H9 (cell line): ENCODE measurements around the gene ZSWIM6. TPM values are rescaled to one million over a fixed set of nuclear protein-coding genes. Genes with fewer than 3 reads are reported as not detected.

ENCODE experiments used
- DNase-seq: peaks from one replicate; pipeline ENCODE4 v3.0.0-alpha.2; 2017
- H2AFZ ChIP-seq: one replicate; pipeline ENCODE4 v1.6.1; 2013; ENCODE audit warnings: mild to moderate bottlenecking, low read length, control low read depth, moderate library complexity
- H2AK5ac ChIP-seq: 2 replicates; pipeline ENCODE4 v1.6.1; 2013; ENCODE audit warnings: low read length, control low read depth, mixed read lengths; ENCODE audit not compliant: insufficient read length
- H2BK120ac ChIP-seq: one replicate; pipeline ENCODE4 v1.6.1; 2013; ENCODE audit warnings: low read depth, mild to moderate bottlenecking, low read length, control low read depth, inconsistent platforms; ENCODE audit not compliant: poor library complexity, severe bottlenecking
- H2BK12ac ChIP-seq: 2 replicates; pipeline ENCODE4 v1.6.1; 2013; ENCODE audit warnings: low read length, control low read depth, mixed read lengths, low read depth; ENCODE audit not compliant: insufficient read length
- H2BK15ac ChIP-seq: 2 replicates; pipeline ENCODE4 v1.6.1; 2013; ENCODE audit warnings: low read depth, low read length, control low read depth
- H2BK20ac ChIP-seq: one replicate; pipeline ENCODE4 v1.6.1; 2013; ENCODE audit warnings: low read depth, mild to moderate bottlenecking, low read length, control low read depth, inconsistent platforms; ENCODE audit not compliant: poor library complexity, severe bottlenecking
- H2BK5ac ChIP-seq: 2 replicates; pipeline ENCODE4 v1.6.1; 2013; ENCODE audit warnings: low read length, control low read depth, mixed read lengths; ENCODE audit not compliant: insufficient read length
- H3K14ac ChIP-seq: 2 replicates; pipeline ENCODE4 v1.6.1; 2013; ENCODE audit warnings: low read length, control low read depth; ENCODE audit not compliant: insufficient read depth
- H3K18ac ChIP-seq: 2 replicates; pipeline ENCODE4 v1.6.1; 2013; ENCODE audit warnings: low read depth, mild to moderate bottlenecking, mixed read lengths, low read length, control low read depth; ENCODE audit not compliant: insufficient read length
- H3K23ac ChIP-seq: 2 replicates; pipeline ENCODE4 v1.6.1; 2013; ENCODE audit warnings: low read length, control low read depth, mixed read lengths, low read depth; ENCODE audit not compliant: insufficient read length
- H3K23me2 ChIP-seq: 2 replicates; pipeline ENCODE4 v1.6.1; 2013; ENCODE audit warnings: low read depth, mild to moderate bottlenecking, mixed read lengths, low read length, control low read depth; ENCODE audit not compliant: insufficient read length, poor library complexity, severe bottlenecking
- H3K27ac ChIP-seq: 2 replicates; pipeline ENCODE4 v1.5.1; 2013; ENCODE audit warnings: low read length, control low read depth, mixed read lengths, low read depth; ENCODE audit not compliant: insufficient read length
- H3K27me3 ChIP-seq: 2 replicates; pipeline ENCODE4 v1.6.1; 2013; ENCODE audit warnings: low read length, control low read depth, inconsistent platforms; ENCODE audit not compliant: insufficient read depth
- H3K4ac ChIP-seq: 2 replicates; pipeline ENCODE4 v1.6.1; 2013; ENCODE audit warnings: low read depth, mild to moderate bottlenecking, control low read depth, inconsistent platforms, low read length, moderate library complexity
- H3K4me1 ChIP-seq: 2 replicates; pipeline ENCODE4 v1.6.1; 2013; ENCODE audit warnings: low read length, control low read depth, inconsistent platforms; ENCODE audit not compliant: insufficient read depth
- H3K4me2 ChIP-seq: 2 replicates; pipeline ENCODE4 v1.6.1; 2013; ENCODE audit warnings: low read length, control low read depth, mixed read lengths; ENCODE audit not compliant: insufficient read length, insufficient read depth
- H3K56ac ChIP-seq: 2 replicates; pipeline ENCODE4 v1.6.1; 2013; ENCODE audit warnings: low read depth, mild to moderate bottlenecking, mixed read lengths, low read length, control low read depth; ENCODE audit not compliant: insufficient read length
- H3K79me1 ChIP-seq: 2 replicates; pipeline ENCODE4 v1.6.1; 2013; ENCODE audit warnings: low read depth, mild to moderate bottlenecking, moderate library complexity, low read length, control low read depth, inconsistent platforms; ENCODE audit not compliant: insufficient read depth, poor library complexity, severe bottlenecking
- H3K79me2 ChIP-seq: 2 replicates; pipeline ENCODE4 v1.6.1; 2013; ENCODE audit warnings: low read length, control low read depth, inconsistent platforms; ENCODE audit not compliant: insufficient read depth
- H3K9ac ChIP-seq: 2 replicates; pipeline ENCODE4 v1.6.1; 2013; ENCODE audit warnings: low read length, control low read depth, mixed read lengths; ENCODE audit not compliant: insufficient read length; ENCODE audit errors: extremely low read depth
- H3K9me3 ChIP-seq: one replicate; pipeline ENCODE4 v1.6.1; 2013; ENCODE audit warnings: low read depth, low read length, inconsistent platforms; ENCODE audit not compliant: control insufficient read depth
- H3T11ph ChIP-seq: one replicate; pipeline ENCODE4 v1.6.1; 2013; ENCODE audit warnings: mild to moderate bottlenecking, low read length, control low read depth, inconsistent platforms
- H4K20me1 ChIP-seq: one replicate; pipeline ENCODE4 v1.6.1; 2013; ENCODE audit not compliant: control insufficient read depth, insufficient read length, insufficient read depth
- H4K5ac ChIP-seq: 2 replicates; pipeline ENCODE4 v1.6.1; 2013; ENCODE audit warnings: low read depth, mild to moderate bottlenecking, mixed read lengths, low read length, control low read depth; ENCODE audit not compliant: insufficient read length
- H4K8ac ChIP-seq: replicated peaks from 2 replicates; pipeline ENCODE4 v1.6.1; 2013; ENCODE audit warnings: low read length, control low read depth, mixed read lengths, low read depth; ENCODE audit not compliant: insufficient read length
- H4K91ac ChIP-seq: 2 replicates; pipeline ENCODE4 v1.6.1; 2013; ENCODE audit warnings: low read depth, mild to moderate bottlenecking, moderate library complexity, mixed read lengths, low read length, control low read depth; ENCODE audit not compliant: insufficient read length
- H3K27ac Mint-ChIP-seq, 3 experiments: 2 replicates in 2 of 3; 3 replicates in 1 of 3; pipeline ENCODE4 v1.8.0; 2020 to 2021; ENCODE audit warnings: mixed read lengths in 3 of 3, mild to moderate bottlenecking in 1 of 3, moderate library complexity in 1 of 3
- H3K27me3 Mint-ChIP-seq: 2 replicates; pipeline ENCODE4 v1.8.0; 2021; ENCODE audit warnings: low read depth, mild to moderate bottlenecking, moderate library complexity, mixed read lengths
- H3K36me3 Mint-ChIP-seq, 3 experiments: 2 replicates in 2 of 3; 3 replicates in 1 of 3; pipeline ENCODE4 v1.8.0; 2020 to 2021; ENCODE audit warnings: low read depth in 3 of 3, mixed read lengths in 3 of 3; ENCODE audit not compliant: insufficient read depth in 1 of 3
- H3K4me1 Mint-ChIP-seq, 2 experiments: 2 replicates each; pipeline ENCODE4 v1.8.0; 2020; ENCODE audit warnings: mixed read lengths in 2 of 2
- H3K4me3 Mint-ChIP-seq, 2 experiments: 2 replicates in 1 of 2; 3 replicates in 1 of 2; pipeline ENCODE4 v1.8.0; 2020 to 2021; ENCODE audit warnings: mild to moderate bottlenecking in 2 of 2, mixed read lengths in 2 of 2, moderate library complexity in 1 of 2
- H3K9me3 Mint-ChIP-seq, 2 experiments: 2 replicates in 1 of 2; 3 replicates in 1 of 2; pipeline ENCODE4 v1.8.0; 2020; ENCODE audit warnings: mild to moderate bottlenecking in 2 of 2, mixed read lengths in 2 of 2, moderate library complexity in 1 of 2
- WGBS: extraction: QIAGEN DNeasy Blood & Tissue Kit; methylation state at CpG from one replicate; pipeline ENCODE4 v1.1.7; 2013; ENCODE audit warnings: missing lambda C conversion rate, low lambda C conversion rate, mixed read lengths; ENCODE audit not compliant: insufficient read length; ENCODE audit errors: extremely low coverage; 5-methylcytosine and 5-hydroxymethylcytosine counted together
- total RNA-seq: library from RNA; stranded (reverse); gene quantifications from 2 replicates; pipeline ENCODE4 v1.2.1, GENCODE V29; 2021
- TF ChIP-seq, protein P1 (sequence below): fragments of 200-600 bp; sonication (generic); conservative IDR thresholded peaks from 3 replicates; pipeline ENCODE4 v1.8.0; 2021; ENCODE audit warnings: antibody characterized with exemption, mild to moderate bottlenecking

ZSWIM6 gene
- total RNA-seq, 1 experiment from 2014 or later = 11.5 TPM

GRCh38 chr5:61578858-61579503 is 246.9 kb downstream of the ZSWIM6 start:
- no peak overlapping the region for H2BK120ac ChIP-seq
- no peak overlapping the region for H3K4ac ChIP-seq

More at GRCh38 chr5:61578858-61579503, 246.9 kb downstream of the ZSWIM6 start:
- H3K14ac ChIP-seq = no peak overlapping the region
- H3K4me2 ChIP-seq = no peak overlapping the region
- H3K23ac ChIP-seq = no peak overlapping the region
- no peak overlapping the region for H3K18ac ChIP-seq
- H2BK15ac ChIP-seq = no peak overlapping the region
- H4K91ac ChIP-seq = no peak overlapping the region
- no peak overlapping the region for H3K56ac ChIP-seq
- no peak overlapping the region for H3K27ac Mint-ChIP-seq
- H3K9me3 Mint-ChIP-seq = no peaks in the 10 kb centered on the region
- H3K27ac ChIP-seq = no peak overlapping the region
- peaks cover 0 to 2% of the 10 kb centered on the region in 2 experiments; a peak in 1 of 4 replicates for H3K4me1 Mint-ChIP-seq
- TF ChIP-seq, protein P1, sequence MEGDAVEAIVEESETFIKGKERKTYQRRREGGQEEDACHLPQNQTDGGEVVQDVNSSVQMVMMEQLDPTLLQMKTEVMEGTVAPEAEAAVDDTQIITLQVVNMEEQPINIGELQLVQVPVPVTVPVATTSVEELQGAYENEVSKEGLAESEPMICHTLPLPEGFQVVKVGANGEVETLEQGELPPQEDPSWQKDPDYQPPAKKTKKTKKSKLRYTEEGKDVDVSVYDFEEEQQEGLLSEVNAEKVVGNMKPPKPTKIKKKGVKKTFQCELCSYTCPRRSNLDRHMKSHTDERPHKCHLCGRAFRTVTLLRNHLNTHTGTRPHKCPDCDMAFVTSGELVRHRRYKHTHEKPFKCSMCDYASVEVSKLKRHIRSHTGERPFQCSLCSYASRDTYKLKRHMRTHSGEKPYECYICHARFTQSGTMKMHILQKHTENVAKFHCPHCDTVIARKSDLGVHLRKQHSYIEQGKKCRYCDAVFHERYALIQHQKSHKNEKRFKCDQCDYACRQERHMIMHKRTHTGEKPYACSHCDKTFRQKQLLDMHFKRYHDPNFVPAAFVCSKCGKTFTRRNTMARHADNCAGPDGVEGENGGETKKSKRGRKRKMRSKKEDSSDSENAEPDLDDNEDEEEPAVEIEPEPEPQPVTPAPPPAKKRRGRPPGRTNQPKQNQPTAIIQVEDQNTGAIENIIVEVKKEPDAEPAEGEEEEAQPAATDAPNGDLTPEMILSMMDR = no peak
- no peak overlapping the region for H2BK5ac ChIP-seq
- H3K9ac ChIP-seq = no peak overlapping the region
- no peak for DNase-seq
- H2BK20ac ChIP-seq = no peak overlapping the region
- H3K27me3 ChIP-seq = no peaks in the 10 kb centered on the region
- no CpG with 5 or more reads among the region's 1 CpG for WGBS
- no peaks in the 10 kb centered on the region for H3K36me3 Mint-ChIP-seq
- no peaks in the 10 kb centered on the region for H3K9me3 ChIP-seq
- H3K27me3 Mint-ChIP-seq = no peaks in the 10 kb centered on the region
- no peak overlapping the region for H2AK5ac ChIP-seq
- no peak overlapping the region for H3T11ph ChIP-seq
- H2BK12ac ChIP-seq = no peak overlapping the region
- no peak overlapping the region for H4K5ac ChIP-seq
- H3K79me2 ChIP-seq = no peaks in the 10 kb centered on the region
- H3K4me1 ChIP-seq = no peaks in the 10 kb centered on the region
- no peaks in the 10 kb centered on the region for H3K23me2 ChIP-seq
- no peak overlapping the region for H4K8ac ChIP-seq
- H2AFZ ChIP-seq = no peak overlapping the region
- H4K20me1 ChIP-seq = no peaks in the 10 kb centered on the region
- no peaks in the 10 kb centered on the region for H3K79me1 ChIP-seq
- no peak overlapping the region for H3K4me3 Mint-ChIP-seq
